Neural cell (in vitro differentiated cells): ENCODE data around the gene NT5C3A.
"Not testable (repeated sequence)": the region's sequence is repeated elsewhere in the genome, so short reads cannot be mapped to it uniquely, and the experiment has no call there.

ENCODE experiments used
- CTCF ChIP-seq: fragments of 450-650 bp; IDR thresholded peaks from 2 replicates; pipeline ENCODE4 v1.5.1; 2014; ENCODE audit warnings: antibody characterized with exemption, mild to moderate bottlenecking, moderate library complexity; ENCODE audit not compliant: poor library complexity, severe bottlenecking
- RAD21 ChIP-seq: fragments of 450-650 bp; conservative IDR thresholded peaks from 2 replicates; pipeline ENCODE4 v1.6.1; 2014; ENCODE audit warnings: antibody characterized with exemption, mild to moderate bottlenecking, moderate library complexity
- TAF1 ChIP-seq: IDR thresholded peaks from 2 replicates; pipeline ENCODE4 v1.6.1; 2012; ENCODE audit warnings: low read depth

- TF ChIP-seq CTCF, RAD21, TAF1: not testable (repeated sequence)
Observed at GRCh38 chr7:33005690-33006089, 56.9 kb downstream of the NT5C3A start.
